ENCODE data around the gene GKAP1.

- no peak for TF ChIP-seq EP300 (IDR thresholded peaks at IDR 0.05)
- TF ChIP-seq, protein P1, sequence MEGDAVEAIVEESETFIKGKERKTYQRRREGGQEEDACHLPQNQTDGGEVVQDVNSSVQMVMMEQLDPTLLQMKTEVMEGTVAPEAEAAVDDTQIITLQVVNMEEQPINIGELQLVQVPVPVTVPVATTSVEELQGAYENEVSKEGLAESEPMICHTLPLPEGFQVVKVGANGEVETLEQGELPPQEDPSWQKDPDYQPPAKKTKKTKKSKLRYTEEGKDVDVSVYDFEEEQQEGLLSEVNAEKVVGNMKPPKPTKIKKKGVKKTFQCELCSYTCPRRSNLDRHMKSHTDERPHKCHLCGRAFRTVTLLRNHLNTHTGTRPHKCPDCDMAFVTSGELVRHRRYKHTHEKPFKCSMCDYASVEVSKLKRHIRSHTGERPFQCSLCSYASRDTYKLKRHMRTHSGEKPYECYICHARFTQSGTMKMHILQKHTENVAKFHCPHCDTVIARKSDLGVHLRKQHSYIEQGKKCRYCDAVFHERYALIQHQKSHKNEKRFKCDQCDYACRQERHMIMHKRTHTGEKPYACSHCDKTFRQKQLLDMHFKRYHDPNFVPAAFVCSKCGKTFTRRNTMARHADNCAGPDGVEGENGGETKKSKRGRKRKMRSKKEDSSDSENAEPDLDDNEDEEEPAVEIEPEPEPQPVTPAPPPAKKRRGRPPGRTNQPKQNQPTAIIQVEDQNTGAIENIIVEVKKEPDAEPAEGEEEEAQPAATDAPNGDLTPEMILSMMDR (IDR thresholded peaks at IDR 0.05) = no peak
- no peak for TF ChIP-seq POLR2A (IDR thresholded peaks at IDR 0.05)
- no peak for TF ChIP-seq POLR2AphosphoS5 (IDR thresholded peaks at IDR 0.05)
These were observed 110.7 kb downstream of the GKAP1 start for GRCh38 chr9:83706676-83707517.

Measured in sigmoid colon (tissue), 4 donors.